COLO668 (cell line): ENCODE data around the gene CFAP157.

ENCODE experiments used
- DNase-seq: peaks from one replicate; lab custom pipeline; 2025; ENCODE audit not compliant: unreplicated experiment; lab: John Stamatoyannopoulos, UW

The CFAP157 gene

DNA sequence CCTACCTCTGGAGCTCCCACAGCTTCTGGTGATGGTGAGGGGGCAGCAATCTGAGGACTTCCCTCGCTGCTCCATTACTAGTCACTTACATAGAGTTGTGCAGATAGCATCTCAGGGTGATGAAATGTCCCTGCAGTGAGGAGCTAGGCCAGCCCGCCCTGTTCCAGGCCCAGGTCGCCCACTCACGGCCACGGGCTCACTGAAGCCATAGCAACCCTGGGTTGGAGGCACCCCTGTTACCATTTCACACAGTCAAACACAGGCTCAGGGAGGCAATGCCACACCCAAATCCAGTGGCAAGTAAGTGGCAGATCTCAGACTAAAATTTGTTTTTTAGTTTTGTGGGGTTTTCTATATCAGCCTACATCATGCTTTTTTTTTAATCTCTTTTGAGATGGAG, 52.1 kb downstream of the CFAP157 start:
- no peak for DNase-seq

DNA sequence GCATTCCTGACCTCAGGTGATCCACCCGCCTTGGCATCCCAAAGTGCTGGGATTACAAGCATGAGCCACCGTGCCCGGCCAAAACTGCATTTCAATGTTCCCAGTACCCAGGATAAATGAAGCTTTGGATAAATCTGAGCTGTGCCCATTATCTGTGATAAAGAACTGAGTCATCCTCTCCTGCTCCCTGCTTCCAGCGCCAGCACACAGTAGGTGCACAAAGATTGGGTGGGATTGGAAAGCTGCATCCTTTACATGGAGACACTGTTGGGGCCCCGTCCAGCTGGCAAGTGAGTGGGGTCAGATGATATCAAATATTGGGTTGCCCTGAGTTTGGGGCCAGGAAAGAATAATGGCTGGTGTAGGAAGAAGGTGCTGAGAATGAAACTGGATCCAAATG, 54.3 kb downstream of the CFAP157 start:
- DNase-seq = no peak

DNA sequence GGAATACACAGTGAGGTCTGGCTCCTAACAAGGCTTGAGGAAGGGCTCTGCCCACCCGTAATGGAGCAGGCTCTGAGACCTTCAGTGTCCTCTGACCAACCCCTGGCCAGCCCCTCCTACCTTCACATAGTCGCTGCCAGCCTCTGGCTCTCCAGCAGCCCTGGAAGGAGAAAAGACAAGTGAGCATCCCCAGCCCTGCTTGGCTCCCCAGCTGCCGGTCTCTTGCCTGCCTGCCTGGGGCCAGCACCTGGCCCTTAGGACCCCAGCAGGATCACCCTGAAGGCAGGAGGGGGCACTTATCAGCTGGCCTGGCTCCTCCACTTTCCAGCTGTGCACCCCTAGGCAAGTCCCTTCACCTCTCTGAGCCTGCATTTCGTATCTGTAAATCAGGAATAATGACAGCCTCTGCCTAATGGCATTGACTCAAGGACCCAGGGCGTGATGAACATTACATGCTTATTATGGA, 54.7 kb downstream of the CFAP157 start:
- DNase-seq = no peak

DNA sequence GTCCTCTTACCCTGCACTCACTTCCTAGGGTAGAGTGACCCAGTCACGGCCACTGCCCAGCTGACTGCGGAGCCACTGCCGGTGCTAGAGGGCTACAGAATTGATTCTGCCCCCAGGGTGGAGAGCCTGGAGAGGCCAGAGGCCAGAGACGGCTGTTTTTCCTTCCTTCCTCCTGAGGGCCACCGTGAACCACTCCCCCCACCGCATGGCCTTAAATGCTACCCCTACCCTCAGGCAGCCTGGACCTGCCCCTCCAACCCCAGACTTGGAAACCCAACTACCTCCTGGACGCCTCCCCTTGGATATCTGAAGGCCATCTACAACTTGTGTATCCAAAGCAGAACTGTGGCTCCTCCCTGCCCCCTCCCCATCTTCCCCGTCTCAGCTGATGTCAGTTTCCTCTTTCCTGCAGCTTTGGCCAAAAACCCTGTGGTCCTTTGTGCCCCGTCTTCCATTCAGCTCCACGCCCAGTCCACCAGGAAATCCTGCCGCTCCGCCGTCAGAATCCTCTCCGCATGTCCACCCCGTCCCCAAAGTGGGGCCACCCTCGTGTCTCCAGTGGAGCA, 55.4 kb downstream of the CFAP157 start:
- DNase-seq = no peak

DNA sequence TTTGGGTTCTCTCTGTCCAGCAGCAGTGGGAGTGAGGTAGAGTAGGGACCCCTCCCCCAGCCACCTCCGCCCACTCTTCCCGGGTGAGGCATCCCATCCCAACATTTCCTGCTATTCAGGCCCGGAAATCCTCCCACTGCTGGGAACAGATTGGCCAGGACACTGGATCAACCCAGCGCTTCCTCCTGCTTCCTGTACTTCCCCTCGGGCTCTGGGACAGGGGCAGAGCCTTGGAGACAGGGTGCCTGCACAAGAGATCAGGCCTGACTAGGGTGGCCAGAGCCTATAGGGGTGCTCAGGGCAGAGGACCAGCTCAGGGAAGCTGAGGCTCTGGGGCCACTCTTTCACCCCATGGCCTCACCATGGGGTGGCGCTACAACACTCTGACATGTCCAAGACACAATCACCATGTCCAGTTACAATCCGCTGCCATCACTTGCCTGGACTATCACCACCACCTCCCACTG, 57.2 kb downstream of the CFAP157 start:
- peak; percentile 39 for DNase-seq

DNA sequence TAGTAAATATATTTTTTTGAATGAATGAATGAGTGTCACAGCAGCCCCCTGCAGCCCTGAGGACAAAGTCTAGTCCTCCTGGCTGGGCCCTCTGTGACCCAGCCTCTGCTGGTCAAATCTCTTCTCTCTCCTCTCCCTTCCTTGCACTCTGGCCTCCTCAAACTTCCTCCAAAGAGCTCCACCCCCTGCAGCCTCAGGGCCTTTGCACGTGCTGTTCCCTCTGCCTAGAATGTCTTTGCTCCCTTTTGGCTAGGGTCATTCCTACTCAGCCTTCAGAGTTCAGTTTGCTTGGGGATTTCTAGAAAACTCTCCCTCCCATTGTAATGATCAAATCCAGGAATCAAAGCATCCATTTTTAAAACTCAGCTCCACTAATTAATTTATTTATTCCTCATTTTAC, 58.6 kb downstream of the CFAP157 start:
- DNase-seq = no peak
